HepG2 (cell line): ENCODE measurements around the gene ACSL1. TPM values are rescaled to one million over a fixed set of nuclear protein-coding genes. Genes with fewer than 3 reads are reported as not detected.
A peak's percentile ranks its signal among the peaks of the same experiment; 100 is the strongest.

Source experiments
- ATAC-seq: fragments of 200-7000 bp; cut with Tn5 transposase; 3 replicates; pipeline ENCODE4 v1.9.1; 2020; ENCODE audit warnings: mild to moderate bottlenecking, moderate library complexity
- BruUV-seq: library from RNA; stranded (reverse); fragments of 400-500 nt; replicated peaks from 2 replicates; lab custom pipeline; 2021; lab: Mats Ljungman, UMichigan
- CTCF ChIA-PET: fragments of 300-600 bp; formaldehyde crosslinking; extraction: SDS; loops from one replicate; lab custom pipeline; 2021; ENCODE audit warnings: low total read pairs, inconsistent platforms, low intra/inter-chr PET ratio; lab: Yijun Ruan, JAX
- POLR2A ChIA-PET: fragments of 350-600 bp; sonication (Branson Sonifier 250); formaldehyde crosslinking; loops from one replicate; lab custom pipeline; 2020; ENCODE audit warnings: antibody characterized with exemption, inconsistent platforms; lab: Yijun Ruan, JAX
- DNase-seq: peaks from one replicate; pipeline ENCODE4 v3.0.0-alpha.2; 2015; ENCODE audit warnings: low spot score
- FAIRE-seq: peaks from 3 replicates; lab custom pipeline; 2011; peaks lifted over from hg19 to GRCh38; lab: Jason Lieb, UNC
- H2AFZ ChIP-seq: one replicate; pipeline ENCODE4 v1.6.1; 2011; ENCODE audit warnings: low read length, inconsistent platforms
- H3K27ac ChIP-seq: fragments of 300-600 bp; 3 replicates; pipeline ENCODE4 v1.8.0; 2011; ENCODE audit warnings: mixed run types, mild to moderate bottlenecking, mixed read lengths, low read length, inconsistent platforms; ENCODE audit not compliant: insufficient read depth; ENCODE audit errors: extremely low read length
- H3K27me3 ChIP-seq, 2 experiments: fragments of 200-600 bp in 1 of 2; 2 replicates in 1 of 2; 3 replicates in 1 of 2; pipeline versions ENCODE4 v1.6.0 to v1.8.0; 2011; ENCODE audit warnings: low read length in 2 of 2, mild to moderate bottlenecking in 2 of 2, moderate library complexity in 2 of 2, inconsistent platforms in 1 of 2; ENCODE audit not compliant: insufficient read depth in 2 of 2, control insufficient read depth in 1 of 2
- H3K36me3 ChIP-seq, 2 experiments: fragments of 200-600 bp in 1 of 2; replicated peaks in 1 of 2; 2 replicates in 1 of 2; 3 replicates in 1 of 2; pipeline versions ENCODE4 v1.5.1 to v1.8.0; 2011; ENCODE audit warnings: low read length in 2 of 2, inconsistent platforms in 1 of 2; ENCODE audit not compliant: insufficient read depth in 2 of 2, control insufficient read depth in 1 of 2
- H3K4me1 ChIP-seq: 2 replicates; pipeline ENCODE4 v1.5.1; 2012; ENCODE audit warnings: low read length, inconsistent platforms; ENCODE audit not compliant: insufficient read depth
- H3K4me2 ChIP-seq: 2 replicates; pipeline ENCODE4 v1.6.0; 2011; ENCODE audit warnings: low read depth, low read length, inconsistent platforms
- H3K4me3 ChIP-seq, 3 experiments: fragments of 200-600 bp in 1 of 3; sonication (generic), shearing (Covaris generic) in 1 of 3; replicated peaks in 1 of 3; 2 replicates each; pipeline ENCODE4 v1.5.1; 2011 to 2016; ENCODE audit warnings: low read length in 3 of 3, inconsistent platforms in 2 of 3, low read depth in 2 of 3, mild to moderate bottlenecking in 2 of 3, control low read depth in 1 of 3, mixed read lengths in 1 of 3; ENCODE audit not compliant: insufficient read depth in 1 of 3
- H3K79me2 ChIP-seq: one replicate; pipeline ENCODE4 v1.6.1; 2011; ENCODE audit warnings: low read length, inconsistent platforms; ENCODE audit not compliant: insufficient read depth
- H3K9ac ChIP-seq: 2 replicates; pipeline ENCODE4 v1.6.0; 2011; ENCODE audit warnings: mild to moderate bottlenecking, low read depth, low read length, inconsistent platforms; ENCODE audit not compliant: insufficient read depth
- H3K9me3 ChIP-seq: 2 replicates; pipeline ENCODE4 v1.5.1; 2012; ENCODE audit warnings: mild to moderate bottlenecking, low read length
- H4K20me1 ChIP-seq: 2 replicates; pipeline ENCODE4 v1.6.0; 2011; ENCODE audit warnings: inconsistent platforms, mild to moderate bottlenecking, low read length, moderate library complexity; ENCODE audit not compliant: insufficient read depth
- POGZ ChIP-seq: sonication (generic); formaldehyde crosslinking; IDR thresholded peaks from 2 replicates; pipeline ENCODE4 v1.4.0; 2020; ENCODE audit warnings: mild to moderate bottlenecking, missing genetic modification reagents
- POLR2AphosphoS2 ChIP-seq: IDR thresholded peaks from 2 replicates; pipeline ENCODE4 v1.6.1; 2011; ENCODE audit warnings: low read depth, low read length, improper control_type of control experiment
- REPIN1 ChIP-seq: sonication (generic); formaldehyde crosslinking; IDR thresholded peaks from 2 replicates; pipeline ENCODE4 v1.8.0; 2022; ENCODE audit warnings: missing genetic modification reagents, low read depth, mild to moderate bottlenecking, borderline replicate concordance
- UBTF ChIP-seq: sonication (generic); formaldehyde crosslinking; IDR thresholded peaks from 2 replicates; pipeline ENCODE4 v1.4.0; 2020; ENCODE audit warnings: mild to moderate bottlenecking, missing genetic modification reagents
- ZBTB49 ChIP-seq: sonication (generic); formaldehyde crosslinking; IDR thresholded peaks from 2 replicates; pipeline ENCODE4 v1.4.0; 2020; ENCODE audit warnings: missing genetic modification reagents, borderline replicate concordance
- ZNF207 ChIP-seq: fragments of 450-650 bp; IDR thresholded peaks from 2 replicates; pipeline ENCODE4 v1.6.1; 2016; ENCODE audit warnings: antibody characterized with exemption, borderline replicate concordance
- ZNF441 ChIP-seq: sonication (generic); formaldehyde crosslinking; IDR thresholded peaks from 2 replicates; pipeline ENCODE4 v1.7.0; 2021; ENCODE audit warnings: missing genetic modification reagents, borderline replicate concordance
- WGBS: methylation state at CpG from one replicate; pipeline ENCODE4 v1.1.6; 2017; ENCODE audit warnings: low lambda C conversion rate; 5-methylcytosine and 5-hydroxymethylcytosine counted together
- in situ Hi-C: cut with HindIII; loops from 2 replicates; pipeline ENCODE4 v1.10.0; 2017; ENCODE audit warnings: low pct_unique_long_range_greater_than_20kb; ENCODE audit not compliant: extremely low pct_ligation_motif_present
- intact Hi-C: fragments of 100-400 bp; cut with micrococcal nuclease; formaldehyde crosslinking; loops from one replicate; pipeline ENCODE4 v1.10.0; 2022; ENCODE audit not compliant: unreplicated experiment
- polyA plus RNA-seq, 8 experiments: library from polyadenylated mRNA; depleted of rRNA in 3 of 8; stranded (reverse) in 7 of 8; unstranded in 1 of 8; fragments of >200 nt; fragmentation: Illumina TruSeq in 4 of 8; extraction: Trizol in 4 of 8; gene quantifications; 2 replicates each; pipeline versions ENCODE4 v1.2.1 to v1.2.3, GENCODE V29; 2011 to 2016; ENCODE audit warnings: low read depth in 4 of 8, missing spikeins in 1 of 8, mixed read lengths in 1 of 8; ENCODE audit not compliant: insufficient read depth in 1 of 8
- total RNA-seq, 5 experiments: library from RNA; depleted of rRNA; stranded (reverse); fragments of >200 nt; fragmentation: Illumina TruSeq; extraction: Trizol; gene quantifications; 2 replicates each; pipeline ENCODE4 v1.2.3, GENCODE V29; 2016; ENCODE audit warnings: low read depth in 1 of 5
- TF ChIP-seq, protein P1 (sequence below): sonication (generic); formaldehyde crosslinking; IDR thresholded peaks from 2 replicates; pipeline ENCODE4 v1.5.0; 2020; ENCODE audit warnings: missing genetic modification reagents

The ACSL1 gene
- total and polyA plus RNA-seq, 2 of the 13 experiments (the other 11 are each of a cell fraction or from before 2014, with no cell fraction given): 10.0 to 29.8 TPM

GRCh38 chr4:184846531-184846930, 20.8 kb upstream of the ACSL1 start:
- no peaks in the 10 kb centered on the region for H3K36me3 ChIP-seq
- H3K27me3 ChIP-seq: no peaks in the 10 kb centered on the region; a peak in 1 of 5 replicates
- H3K4me3 ChIP-seq: no peak overlapping the region
- H4K20me1 ChIP-seq: no peaks in the 10 kb centered on the region
- TF ChIP-seq POLR2AphosphoS2: no peak
- TF ChIP-seq, protein P1, sequence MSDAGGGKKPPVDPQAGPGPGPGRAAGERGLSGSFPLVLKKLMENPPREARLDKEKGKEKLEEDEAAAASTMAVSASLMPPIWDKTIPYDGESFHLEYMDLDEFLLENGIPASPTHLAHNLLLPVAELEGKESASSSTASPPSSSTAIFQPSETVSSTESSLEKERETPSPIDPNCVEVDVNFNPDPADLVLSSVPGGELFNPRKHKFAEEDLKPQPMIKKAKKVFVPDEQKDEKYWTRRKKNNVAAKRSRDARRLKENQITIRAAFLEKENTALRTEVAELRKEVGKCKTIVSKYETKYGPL (CRISPR knock-in tag): no peak
- TF ChIP-seq ZNF441: no peak
- TF ChIP-seq POGZ (CRISPR knock-in tag): no peak
- no peak for TF ChIP-seq ZNF207
- no peak overlapping the region for H3K9ac ChIP-seq
- H3K9me3 ChIP-seq: no peaks in the 10 kb centered on the region
- no peak overlapping the region for H3K4me2 ChIP-seq
- FAIRE-seq (no peak), ATAC-seq (no peak), DNase-seq (no peak)
- ChIA-PET POLR2A (interaction anchor here (1.6 kb wide), 1 partner anchor 31 kb away, joined by 4 read pairs; no protein-coding TSS in a partner anchor), CTCF (no interaction called here)
- H3K79me2 ChIP-seq: no peaks in the 10 kb centered on the region
- H3K27ac ChIP-seq: no peak overlapping the region
- no TSS peak for BruUV-seq
- 84% methylated on average over 3 of the region's 3 CpGs for WGBS
- H3K4me1 ChIP-seq: peaks cover 22% of the 10 kb centered on the region
- intact Hi-C loops: no loop called here
- no peak overlapping the region for H2AFZ ChIP-seq
- in situ Hi-C loops: no loop called here

GRCh38 chr4:184845367-184846021, 19.7 kb upstream of the ACSL1 start:
- Histone ChIP-seq H4K20me1 (no peaks in the 10 kb centered on the region), H3K9ac (no peak overlapping the region), H3K4me3 (no peak overlapping the region), H3K79me2 (no peaks in the 10 kb centered on the region), H3K36me3 (no peaks in the 10 kb centered on the region), H3K4me1 (peaks cover 22% of the 10 kb centered on the region), H3K27ac (no peak overlapping the region), H3K9me3 (no peaks in the 10 kb centered on the region), H3K4me2 (peak overlapping the region; percentile 16), H2AFZ (no peak overlapping the region), H3K27me3 (no peaks in the 10 kb centered on the region; a peak in 1 of 5 replicates)
- BruUV-seq: no TSS peak
- 32% methylated on average over 5 of the region's 7 CpGs for WGBS
- ATAC-seq (no peak; the same call in 2 of the 3 replicates), FAIRE-seq (peak; percentile 34), DNase-seq (peak; percentile 40)
- intact Hi-C loops: no loop called here
- ChIA-PET CTCF (no interaction called here), POLR2A (interaction anchor here (1.3 to 1.6 kb wide), 4 partner anchors 20 to 37 kb away, joined by 3 to 5 read pairs (median 4); partner anchors contain the start of gene ACSL1)
- in situ Hi-C loops: no loop called here
- TF ChIP-seq UBTF (CRISPR knock-in tag) (no peak), REPIN1 (no peak), ZBTB49 (CRISPR knock-in tag) (no peak)
